GM19468 (cell line): ENCODE measurements around the gene IRAK1BP1.
A peak's percentile ranks its signal among the peaks of the same experiment; 100 is the strongest.
"Not testable (repeated sequence)": the region's sequence is repeated elsewhere in the genome, so short reads cannot be mapped to it uniquely, and the experiment has no call there.

Experiments
- ATAC-seq: cut with Tn5 transposase; IDR thresholded peaks from one replicate; pipeline ENCODE4 v1.9.1; 2021; ENCODE audit warnings: mild to moderate bottlenecking, moderate library complexity, moderate number of reproducible peaks; ENCODE audit not compliant: unreplicated experiment; ENCODE audit errors: extremely low read depth

The IRAK1BP1 gene

GRCh38 chr6:78867370-78868040 lies at the start of gene IRAK1BP1:
Gene IRAK1BP1, plus strand, starts transcription at chr6:78867551. Its CDS starts 26 bp downstream, at chr6:78867577.
- peak; percentile 90 for ATAC-seq

- ATAC-seq, result no peak
These were observed 43.3 kb upstream of the IRAK1BP1 start for GRCh38 chr6:78824045-78824444.

- ATAC-seq, result no peak
These were observed 37.9 kb upstream of the IRAK1BP1 start for GRCh38 chr6:78829407-78829806.

- ATAC-seq, result no peak
These were observed 36.5 kb upstream of the IRAK1BP1 start for GRCh38 chr6:78830805-78831204.

- ATAC-seq, result no peak
These were observed 35.9 kb upstream of the IRAK1BP1 start for GRCh38 chr6:78831492-78831891.

GRCh38 chr6:78832091-78832808 lies 35.1 kb upstream of the IRAK1BP1 start:
- ATAC-seq, result peak; percentile 51

- no peak for ATAC-seq
These were observed 31.5 kb upstream of the IRAK1BP1 start for GRCh38 chr6:78835817-78836216.

- no peak for ATAC-seq
These were observed 30.8 kb upstream of the IRAK1BP1 start for GRCh38 chr6:78836598-78836997.

GRCh38 chr6:78841111-78841510 lies 26.2 kb upstream of the IRAK1BP1 start:
- no peak for ATAC-seq

- no peak for ATAC-seq
These were observed 24.4 kb upstream of the IRAK1BP1 start for GRCh38 chr6:78842953-78843352.

- ATAC-seq, result no peak
These were observed 22.5 kb upstream of the IRAK1BP1 start for GRCh38 chr6:78844899-78845298.

GRCh38 chr6:78845567-78845966 lies 21.8 kb upstream of the IRAK1BP1 start:
- ATAC-seq, result no peak

GRCh38 chr6:78850621-78851020 lies 16.7 kb upstream of the IRAK1BP1 start:
- ATAC-seq, result no peak

GRCh38 chr6:78851156-78851555 lies 16.2 kb upstream of the IRAK1BP1 start:
- no peak for ATAC-seq

- no peak for ATAC-seq
These were observed 12.8 kb upstream of the IRAK1BP1 start for GRCh38 chr6:78854546-78854945.

GRCh38 chr6:78858339-78858938 lies 8.9 kb upstream of the IRAK1BP1 start:
- ATAC-seq, result not testable (repeated sequence)

GRCh38 chr6:78861509-78861908 lies 5.8 kb upstream of the IRAK1BP1 start:
- ATAC-seq, result no peak

- no peak for ATAC-seq
These were observed 3.8 kb upstream of the IRAK1BP1 start for GRCh38 chr6:78863576-78863975.

GRCh38 chr6:78864957-78865356 lies 2.4 kb upstream of the IRAK1BP1 start:
- no peak for ATAC-seq

- ATAC-seq, result no peak
These were observed 356 bp upstream of the IRAK1BP1 start for GRCh38 chr6:78867020-78867369.

- ATAC-seq, result no peak
These were observed 765 bp downstream of the IRAK1BP1 start for GRCh38 chr6:78868116-78868515.
